HG03159 (cell line): ENCODE results near the gene SEC16A.

Experiments used
- ATAC-seq: cut with Tn5 transposase; IDR thresholded peaks from one replicate; pipeline ENCODE4 v1.9.1; 2021; ENCODE audit warnings: mild to moderate bottlenecking, moderate library complexity; ENCODE audit not compliant: unreplicated experiment

SEC16A gene, protein sequence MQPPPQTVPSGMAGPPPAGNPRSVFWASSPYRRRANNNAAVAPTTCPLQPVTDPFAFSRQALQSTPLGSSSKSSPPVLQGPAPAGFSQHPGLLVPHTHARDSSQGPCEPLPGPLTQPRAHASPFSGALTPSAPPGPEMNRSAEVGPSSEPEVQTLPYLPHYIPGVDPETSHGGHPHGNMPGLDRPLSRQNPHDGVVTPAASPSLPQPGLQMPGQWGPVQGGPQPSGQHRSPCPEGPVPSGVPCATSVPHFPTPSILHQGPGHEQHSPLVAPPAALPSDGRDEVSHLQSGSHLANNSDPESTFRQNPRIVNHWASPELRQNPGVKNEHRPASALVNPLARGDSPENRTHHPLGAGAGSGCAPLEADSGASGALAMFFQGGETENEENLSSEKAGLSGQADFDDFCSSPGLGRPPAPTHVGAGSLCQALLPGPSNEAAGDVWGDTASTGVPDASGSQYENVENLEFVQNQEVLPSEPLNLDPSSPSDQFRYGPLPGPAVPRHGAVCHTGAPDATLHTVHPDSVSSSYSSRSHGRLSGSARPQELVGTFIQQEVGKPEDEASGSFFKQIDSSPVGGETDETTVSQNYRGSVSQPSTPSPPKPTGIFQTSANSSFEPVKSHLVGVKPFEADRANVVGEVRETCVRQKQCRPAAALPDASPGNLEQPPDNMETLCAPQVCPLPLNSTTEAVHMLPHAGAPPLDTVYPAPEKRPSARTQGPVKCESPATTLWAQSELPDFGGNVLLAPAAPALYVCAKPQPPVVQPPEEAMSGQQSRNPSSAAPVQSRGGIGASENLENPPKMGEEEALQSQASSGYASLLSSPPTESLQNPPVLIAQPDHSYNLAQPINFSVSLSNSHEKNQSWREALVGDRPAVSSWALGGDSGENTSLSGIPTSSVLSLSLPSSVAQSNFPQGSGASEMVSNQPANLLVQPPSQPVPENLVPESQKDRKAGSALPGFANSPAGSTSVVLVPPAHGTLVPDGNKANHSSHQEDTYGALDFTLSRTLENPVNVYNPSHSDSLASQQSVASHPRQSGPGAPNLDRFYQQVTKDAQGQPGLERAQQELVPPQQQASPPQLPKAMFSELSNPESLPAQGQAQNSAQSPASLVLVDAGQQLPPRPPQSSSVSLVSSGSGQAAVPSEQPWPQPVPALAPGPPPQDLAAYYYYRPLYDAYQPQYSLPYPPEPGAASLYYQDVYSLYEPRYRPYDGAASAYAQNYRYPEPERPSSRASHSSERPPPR (N-terminal part only)

DNA sequence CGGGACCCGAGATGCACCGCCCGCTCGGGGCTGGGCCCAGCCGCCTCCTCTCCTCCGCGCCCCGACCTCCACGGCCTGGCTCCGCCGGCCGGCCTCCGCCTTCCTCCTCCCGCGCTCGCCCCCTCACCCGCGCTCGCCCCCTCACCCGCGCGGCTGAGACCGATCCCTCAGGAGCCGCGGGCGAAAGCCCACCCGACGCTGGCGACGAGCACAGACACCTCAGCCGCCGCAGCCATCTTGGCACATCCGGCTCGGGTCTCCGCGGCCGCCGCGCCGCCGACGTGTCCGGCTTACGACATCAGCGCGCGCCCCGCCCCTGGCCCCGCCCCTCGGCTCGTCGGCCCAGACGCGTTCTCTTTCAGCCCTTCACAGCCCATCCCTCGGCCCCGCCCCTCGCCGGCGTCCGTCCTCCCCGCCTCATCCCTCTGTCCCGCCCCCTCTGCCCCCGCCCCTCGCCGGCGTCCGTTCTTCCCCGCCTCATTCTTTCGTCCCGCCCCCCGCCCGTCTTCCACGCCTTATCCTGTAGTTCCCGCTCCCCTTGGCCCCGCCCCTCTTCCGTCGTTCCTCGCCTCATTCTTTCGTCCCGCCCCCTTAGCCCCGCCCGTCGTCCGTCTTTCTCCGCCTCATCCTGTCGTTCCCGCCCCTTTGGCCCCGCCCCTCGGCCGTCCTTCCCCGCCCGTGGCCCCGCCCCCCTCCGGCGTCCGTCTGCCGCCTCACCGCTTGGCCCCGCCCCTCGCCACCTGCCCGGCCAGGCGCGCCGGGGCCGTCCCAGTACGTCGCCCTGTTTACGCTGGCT, at the start of gene SEC16A:
SEC16A (minus strand) TSS at position 248 of the 796 bp plus-strand sequence. CDS start 5,425 bp downstream, outside the sequence.
- ATAC-seq = peak; percentile 56

DNA sequence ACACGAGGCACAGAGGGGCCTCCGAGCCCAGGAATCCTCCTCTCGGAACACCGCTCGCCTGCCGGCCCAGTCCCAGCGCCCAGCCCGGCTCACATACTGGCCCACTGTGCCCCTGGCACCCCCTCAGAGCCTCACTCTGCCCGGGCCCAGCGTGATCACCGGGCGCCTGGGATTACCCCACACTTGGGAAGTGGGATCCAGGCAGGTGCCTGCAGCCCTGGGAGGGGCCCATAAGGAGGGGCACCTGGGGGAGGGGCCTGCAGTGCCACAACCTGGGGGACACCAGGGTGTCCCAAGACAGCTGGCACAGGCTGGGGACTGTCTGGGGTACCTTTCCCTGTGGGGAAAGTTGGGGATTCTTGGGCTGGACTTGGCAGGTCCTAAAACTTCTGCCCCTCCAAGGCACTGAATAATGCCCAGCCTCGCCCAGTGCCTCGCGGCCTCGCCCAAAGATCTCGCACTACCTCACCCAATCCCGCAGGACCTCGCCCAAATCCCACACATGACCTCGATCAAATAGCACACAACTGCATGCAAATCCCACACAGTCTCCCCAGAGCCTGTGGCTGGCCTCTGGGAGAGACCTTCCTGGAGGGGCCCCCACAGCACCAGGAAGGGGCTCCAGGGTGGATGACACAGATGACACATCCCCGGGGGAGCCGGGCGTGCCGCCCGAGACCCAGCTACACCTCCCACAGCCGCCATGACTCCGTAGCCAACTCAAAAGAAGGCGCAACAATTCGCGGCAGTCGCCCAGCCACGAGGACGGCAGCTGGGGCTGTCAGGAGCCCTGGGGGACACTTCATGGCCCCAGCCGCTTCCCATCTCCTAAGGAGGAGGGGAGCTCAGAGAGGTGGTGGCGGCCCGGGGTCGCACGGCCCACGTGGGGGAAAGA, 49.3 kb upstream of the SEC16A start:
- ATAC-seq = no peak

DNA sequence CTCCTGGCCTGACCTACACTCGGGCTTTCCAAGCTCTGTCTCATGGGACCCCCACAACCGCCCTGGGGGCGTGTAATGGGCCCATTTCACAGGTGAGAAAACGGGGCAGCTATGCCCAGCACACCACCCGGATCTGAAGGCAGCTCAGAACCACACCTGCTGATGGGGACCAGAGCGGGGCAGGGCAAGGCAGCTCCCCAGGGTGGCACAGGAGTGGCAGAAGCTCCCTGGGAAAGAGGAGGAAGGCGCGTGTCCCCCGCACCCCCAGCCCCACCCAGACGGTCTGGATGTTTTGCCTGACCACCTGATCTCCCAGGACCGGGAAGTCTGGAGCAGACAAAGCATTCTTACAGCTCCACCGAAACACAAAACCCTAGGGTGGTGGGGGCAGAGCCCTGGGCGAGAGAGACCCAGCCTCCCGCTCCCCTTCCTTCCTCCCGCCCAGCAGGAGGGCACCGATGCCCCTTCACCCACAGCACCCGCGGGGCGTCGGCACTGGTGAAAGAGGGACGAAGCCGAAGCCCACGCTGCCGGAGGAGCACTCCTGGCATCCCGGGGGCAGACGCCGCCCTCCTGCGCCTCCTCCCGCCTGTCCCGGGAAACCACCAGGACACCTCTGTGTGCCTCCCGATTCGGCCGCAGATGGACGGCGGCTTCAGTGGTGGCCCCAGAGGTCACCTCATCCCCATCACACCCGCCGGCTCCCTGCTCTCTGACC, 48.5 kb upstream of the SEC16A start:
- no peak for ATAC-seq

DNA sequence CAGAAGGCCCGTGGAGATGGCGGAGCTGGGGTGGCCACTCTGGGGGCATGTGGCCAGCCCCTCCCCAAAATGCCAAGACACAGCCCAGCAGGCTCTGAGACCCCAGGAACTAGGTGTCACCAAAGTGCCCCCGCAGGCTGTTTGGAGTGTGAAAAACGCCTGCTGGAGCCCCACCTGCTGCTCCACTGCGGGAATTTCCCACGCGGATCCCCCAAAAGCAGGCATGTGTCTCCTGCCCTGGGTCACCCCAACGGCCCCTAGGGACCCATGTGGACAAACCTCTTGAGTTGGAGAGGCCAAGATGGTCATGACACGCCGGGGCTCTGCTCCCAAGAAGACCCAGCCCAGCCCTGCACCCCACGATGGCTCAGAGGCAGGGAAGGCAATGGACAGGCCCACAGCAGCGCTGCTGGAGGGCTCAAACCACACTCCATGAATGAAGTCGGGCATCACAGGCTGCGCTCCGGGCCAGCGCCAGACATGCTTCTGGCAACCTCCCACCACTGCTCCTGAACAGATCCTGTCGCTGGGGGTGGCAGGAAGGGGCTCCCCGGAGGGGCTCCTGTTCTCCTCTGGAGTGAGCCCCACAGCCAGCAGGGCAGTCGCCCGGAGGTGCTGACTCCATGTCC, 47.7 kb upstream of the SEC16A start:
- ATAC-seq = no peak

DNA sequence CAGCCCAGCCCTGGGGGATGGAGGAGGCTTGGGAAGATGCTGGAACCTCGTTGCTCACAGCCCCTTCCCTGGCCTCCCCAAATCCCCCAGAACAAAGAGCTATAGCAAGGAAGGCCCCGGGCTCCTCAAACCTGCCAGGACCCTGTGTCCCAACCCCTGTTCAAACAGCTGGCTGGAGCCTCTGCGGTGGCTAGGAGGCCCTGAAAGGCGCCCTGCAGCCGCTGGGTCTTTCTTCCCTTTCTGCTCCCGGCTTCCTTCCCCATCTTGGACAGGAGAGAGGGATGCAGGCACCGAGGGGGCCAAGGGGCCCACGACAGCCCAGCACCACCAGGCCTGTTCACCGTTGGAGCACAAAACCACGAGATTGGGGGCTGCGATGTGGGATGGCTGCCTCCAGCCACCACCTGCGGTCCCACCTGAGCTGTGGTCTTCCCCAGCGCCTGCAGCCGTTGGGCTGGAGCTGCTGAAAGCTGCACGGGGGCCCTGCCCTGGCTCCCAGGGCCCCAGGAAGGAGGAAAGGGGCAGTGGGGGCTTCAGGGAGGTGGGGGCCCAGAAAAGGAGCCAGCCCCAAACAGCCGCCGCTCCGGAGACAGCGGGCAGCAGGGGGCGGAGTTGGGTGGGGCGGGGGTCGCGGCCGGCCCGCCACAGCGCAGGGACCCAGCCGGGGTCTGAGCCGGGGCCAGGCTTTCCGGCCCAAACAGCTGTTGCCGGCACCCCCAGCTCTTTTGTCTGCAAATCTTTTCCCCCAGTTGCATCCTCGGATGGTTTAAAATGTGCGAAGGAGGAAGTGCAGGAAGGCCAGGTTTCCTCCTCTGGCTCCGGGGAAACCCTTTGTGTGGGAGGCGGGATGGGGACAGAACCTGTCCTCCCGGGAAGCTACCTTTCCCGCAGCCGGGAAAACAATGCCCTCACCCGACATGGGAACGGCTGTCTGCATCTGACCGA, 46.9 kb upstream of the SEC16A start:
- no peak for ATAC-seq

DNA sequence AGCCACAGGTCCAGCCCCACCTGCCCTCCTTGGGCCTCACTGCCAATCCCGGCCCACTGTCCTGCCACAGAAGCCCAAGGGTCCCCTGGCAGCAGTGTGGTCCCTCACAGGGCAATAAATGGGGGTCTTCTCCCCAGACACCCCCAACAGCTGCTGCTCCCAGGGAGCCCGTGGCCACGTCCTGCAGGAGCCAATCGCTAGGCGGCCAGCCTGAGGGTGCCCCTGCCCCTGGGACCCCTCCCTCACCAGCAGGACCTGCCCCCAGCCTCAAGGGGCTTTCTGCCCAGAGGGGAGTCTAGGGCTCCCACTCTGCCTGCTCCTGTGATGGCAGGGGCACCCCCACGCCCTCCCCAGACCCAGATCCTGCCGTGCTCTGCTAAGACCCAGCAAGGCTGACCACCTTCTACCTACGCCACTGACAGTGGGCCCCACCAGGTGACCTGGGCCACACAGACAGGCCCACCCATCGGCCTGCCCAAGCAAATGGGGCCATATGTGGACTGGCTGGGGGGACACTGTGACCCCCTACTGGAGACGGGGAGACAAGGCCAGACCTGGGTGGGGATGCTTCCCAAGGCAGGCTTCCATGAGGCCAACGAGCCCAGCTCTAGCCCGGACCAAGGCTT, 46.0 kb upstream of the SEC16A start:
- ATAC-seq = no peak

DNA sequence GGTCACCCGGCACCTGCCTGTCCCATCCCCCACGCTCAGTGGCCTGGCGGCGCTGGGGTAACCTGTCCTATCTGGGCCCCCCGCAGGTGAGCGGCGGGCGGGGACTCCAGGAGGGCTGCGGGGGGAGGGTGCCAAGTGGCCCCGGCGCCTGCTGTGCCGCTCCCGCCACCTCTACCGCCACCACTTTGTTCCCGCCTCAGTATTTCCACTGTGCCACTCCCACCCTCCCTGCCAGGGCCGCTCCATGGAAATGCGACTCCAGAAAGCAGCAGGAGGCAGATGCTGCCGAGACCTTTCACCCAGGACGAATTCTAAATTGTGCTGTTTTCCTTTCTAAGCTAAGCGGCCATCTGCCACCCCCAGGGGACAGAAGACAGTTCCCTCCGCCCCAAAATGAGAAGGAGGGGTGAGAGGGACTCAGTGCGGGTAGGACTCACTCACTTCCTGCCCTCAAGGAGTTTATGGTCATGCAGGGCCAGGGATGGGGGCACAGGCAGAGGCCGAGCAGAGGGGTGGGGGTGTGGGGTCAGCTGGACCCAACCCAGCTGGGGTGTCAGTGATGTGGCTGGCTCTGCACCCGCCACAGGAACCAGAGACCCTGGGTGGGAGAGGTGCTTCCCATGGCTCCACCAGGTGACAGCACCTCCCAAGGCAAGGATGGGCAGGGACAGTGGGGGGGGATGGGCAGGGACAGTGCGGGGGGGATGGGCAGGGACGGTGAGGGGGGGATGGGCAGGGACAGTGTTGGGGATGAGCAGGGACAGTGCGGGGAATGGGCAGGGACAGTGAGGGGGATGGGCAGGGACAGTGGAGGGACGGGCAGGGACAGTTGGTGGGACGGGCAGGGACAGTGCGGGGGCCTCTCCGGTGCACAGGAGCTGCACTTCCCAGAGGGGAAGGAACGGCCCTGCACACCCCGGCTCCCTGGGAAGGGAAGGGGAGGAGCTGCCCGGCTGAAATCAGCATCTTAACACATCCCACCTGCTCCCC, 45.2 kb upstream of the SEC16A start:
- no peak for ATAC-seq

DNA sequence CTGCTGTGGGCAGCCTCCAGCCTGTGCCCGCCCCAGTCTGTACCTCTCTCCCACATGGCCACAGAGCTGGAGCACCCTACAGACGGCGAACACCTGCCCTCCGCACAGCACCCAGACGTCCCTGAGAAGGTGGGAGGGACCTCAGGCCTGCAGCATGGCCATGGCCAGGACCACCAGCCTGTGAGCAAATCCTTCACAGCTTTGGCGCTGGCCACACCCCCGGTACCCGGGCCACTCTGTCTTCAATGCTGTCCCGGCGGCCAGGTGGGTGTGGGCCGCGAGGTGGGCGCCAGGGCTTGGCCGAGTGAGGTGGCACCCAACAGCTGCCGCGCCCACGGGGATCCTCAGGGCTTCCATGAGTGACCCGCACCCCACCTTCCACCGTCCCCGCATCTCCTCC, 44.3 kb upstream of the SEC16A start:
- ATAC-seq = no peak

DNA sequence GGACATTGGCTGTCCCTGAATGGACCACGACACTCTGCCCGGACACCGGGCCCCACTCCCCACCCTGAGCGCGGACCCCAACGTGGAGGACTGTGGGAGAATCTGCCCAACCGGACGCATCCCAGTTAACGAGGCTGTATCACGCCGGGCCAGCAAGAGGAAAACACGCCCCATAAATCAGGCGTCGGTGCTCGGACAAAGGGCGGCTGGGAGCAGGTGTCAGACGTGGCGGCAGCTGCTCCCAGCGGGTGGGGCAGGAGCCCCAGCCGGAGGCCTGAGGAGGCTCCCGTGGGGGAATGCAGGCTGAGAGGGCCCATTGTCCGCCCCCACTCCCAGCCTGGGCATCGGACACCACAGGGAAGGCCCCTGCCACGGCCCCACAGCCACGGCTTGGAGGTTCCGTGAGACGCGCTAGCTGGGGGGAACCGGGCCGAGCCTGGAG, 43.8 kb upstream of the SEC16A start:
- ATAC-seq = no peak

DNA sequence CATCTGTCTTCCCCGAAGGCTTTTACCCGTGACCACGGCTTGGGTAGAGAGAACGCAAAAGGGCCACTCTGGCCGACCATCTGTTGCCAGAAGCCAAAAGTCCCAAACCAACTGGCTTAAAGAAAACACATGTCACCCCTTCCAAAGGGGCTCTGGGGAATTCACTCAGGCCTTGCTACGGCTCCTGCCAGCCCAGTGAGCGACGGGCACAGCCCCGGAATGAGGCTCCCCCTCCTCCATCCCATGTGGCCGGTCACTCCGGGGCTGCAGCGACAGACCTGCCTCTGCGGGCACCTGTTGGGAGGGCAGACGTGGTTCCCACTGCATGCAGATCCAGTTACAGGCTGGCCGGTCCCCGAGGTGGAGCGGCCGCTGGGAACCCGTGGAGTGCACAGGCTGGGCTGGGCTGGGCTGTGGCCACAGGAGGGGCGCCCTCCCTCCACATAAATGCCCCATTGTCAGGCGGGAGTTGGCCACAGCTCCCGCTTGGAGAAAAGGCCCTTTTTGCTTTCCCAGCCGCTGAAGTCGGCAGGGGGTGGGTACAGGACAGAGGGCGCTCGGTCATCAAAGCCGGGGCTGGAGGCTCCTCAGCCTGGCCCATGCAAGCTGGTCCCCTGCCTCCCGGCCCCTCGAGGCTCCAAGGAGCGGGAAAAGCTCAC, 43.1 kb upstream of the SEC16A start:
- no peak for ATAC-seq

DNA sequence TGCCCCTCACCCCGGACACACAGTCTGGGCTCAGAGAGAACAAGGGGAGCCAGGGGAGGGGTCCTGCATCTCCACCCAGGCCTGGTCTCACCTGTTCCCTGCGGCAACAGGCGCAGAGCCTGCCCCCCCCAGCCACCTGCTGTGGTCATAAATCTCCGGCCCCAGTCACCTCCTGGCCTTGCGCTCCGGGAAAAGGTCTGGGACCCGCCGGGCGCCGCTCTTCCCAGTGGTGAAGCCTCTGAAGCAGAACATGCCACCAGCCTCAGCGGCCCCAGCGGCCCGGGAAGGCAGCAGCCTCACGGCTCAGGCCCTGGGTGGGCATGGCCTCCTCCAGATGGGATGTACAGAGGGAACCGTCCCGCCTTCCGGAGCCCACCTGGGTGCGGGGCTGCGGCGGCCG, 42.4 kb upstream of the SEC16A start:
- no peak for ATAC-seq

DNA sequence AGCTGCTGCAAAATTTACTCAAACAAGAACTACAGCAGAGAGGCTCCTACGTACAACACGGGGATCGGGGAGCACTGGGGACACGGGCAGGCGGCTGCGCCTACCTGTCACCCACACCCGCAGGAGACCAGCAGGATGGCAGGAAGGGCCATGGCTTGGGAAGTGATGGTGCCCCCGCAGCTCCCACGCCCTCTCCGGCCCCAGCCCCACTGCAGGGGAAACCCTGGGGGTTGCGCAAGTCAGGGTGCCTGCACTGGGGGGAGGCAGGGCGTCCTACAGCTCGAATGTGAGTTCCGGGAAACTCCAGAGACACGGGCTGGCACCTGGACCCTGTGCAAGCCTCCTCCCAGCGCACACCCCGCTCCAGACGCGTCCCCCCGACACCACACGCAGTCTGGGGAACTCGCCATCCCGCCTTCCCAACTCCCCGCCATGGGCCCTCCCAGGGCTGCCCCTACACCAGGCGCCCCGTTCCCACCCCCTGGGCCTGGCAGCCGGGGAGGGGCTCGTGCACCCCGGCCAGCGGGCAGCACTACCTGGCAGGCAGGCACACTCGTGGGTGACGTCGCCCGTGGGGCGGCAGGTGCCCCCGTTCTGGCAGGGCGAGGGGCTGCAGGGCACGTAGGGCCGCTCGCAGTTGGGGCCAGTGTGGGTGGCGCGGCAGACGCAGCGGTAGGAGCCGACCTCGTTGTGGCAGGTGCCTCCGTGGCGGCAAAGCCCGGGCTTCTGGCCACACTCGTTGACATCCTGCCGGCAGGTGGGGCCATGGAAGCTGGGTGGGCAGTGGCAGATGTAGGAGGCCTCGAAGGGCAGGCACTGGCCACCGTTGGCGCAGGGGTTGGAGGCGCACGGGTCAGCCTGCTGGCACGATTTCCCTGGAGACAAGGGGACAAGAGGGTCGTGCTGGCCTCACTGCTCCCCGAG, 39.7 kb upstream of the SEC16A start:
- no peak for ATAC-seq

DNA sequence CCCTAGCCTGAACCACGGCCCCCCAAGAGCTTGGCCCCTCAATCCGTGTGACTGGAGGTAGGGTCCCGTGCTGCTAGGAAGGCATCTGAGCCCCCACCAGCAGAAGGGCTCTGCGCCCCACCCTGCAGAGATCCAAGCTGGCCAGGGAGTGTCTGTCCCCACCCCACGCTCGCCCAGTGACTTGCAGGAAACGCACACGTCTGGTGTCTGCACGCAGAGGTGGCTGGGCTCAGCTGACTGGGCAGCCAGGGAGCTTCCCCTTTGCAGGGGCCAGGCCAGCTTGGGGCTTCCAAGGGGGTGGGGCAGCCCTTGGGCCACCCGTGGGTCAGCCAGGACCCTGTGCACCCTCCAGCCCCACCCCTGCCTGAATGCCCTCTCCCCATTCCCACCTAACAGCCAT, 38.7 kb upstream of the SEC16A start:
- ATAC-seq = no peak

DNA sequence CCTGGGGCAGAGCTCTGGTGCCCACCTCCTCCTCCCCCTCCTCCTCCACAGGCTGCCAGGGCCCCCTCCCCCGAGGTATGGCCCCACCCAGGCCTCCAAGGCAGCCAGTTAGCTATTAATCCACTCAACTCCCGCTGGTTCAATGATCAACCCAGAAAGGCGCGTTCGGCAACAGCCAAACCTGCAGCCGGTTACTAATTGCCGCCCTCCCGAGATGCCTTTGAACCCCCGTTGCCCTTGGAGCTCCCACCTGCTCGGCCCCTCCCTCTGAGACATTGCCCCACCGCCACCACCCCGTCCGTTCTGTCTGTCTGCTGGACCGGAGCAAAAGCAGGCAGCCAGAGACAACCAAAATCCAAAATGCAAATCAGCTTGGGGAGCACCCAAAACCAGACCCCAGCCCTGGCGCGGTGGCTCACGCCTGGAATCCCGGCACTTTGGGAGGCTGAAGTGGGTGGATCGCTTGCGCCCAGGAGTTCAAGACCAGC, 37.3 kb upstream of the SEC16A start:
- ATAC-seq = no peak
